Bladder microvascular endothelial cell (primary cell): ENCODE data around the gene PRODH2. TPM values are rescaled to one million over a fixed set of nuclear protein-coding genes. Genes with fewer than 3 reads are reported as not detected.

Experiments
- total RNA-seq: library from RNA; depleted of rRNA; stranded (reverse); fragments of >200 nt; gene quantifications from 2 replicates; pipeline ENCODE4 v1.2.3, GENCODE V29; 2014

The PRODH2 gene, protein sequence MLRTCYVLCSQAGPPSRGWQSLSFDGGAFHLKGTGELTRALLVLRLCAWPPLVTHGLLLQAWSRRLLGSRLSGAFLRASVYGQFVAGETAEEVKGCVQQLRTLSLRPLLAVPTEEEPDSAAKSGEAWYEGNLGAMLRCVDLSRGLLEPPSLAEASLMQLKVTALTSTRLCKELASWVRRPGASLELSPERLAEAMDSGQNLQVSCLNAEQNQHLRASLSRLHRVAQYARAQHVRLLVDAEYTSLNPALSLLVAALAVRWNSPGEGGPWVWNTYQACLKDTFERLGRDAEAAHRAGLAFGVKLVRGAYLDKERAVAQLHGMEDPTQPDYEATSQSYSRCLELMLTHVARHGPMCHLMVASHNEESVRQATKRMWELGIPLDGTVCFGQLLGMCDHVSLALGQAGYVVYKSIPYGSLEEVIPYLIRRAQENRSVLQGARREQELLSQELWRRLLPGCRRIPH
- not detected in 2 replicates for total RNA-seq

DNA sequence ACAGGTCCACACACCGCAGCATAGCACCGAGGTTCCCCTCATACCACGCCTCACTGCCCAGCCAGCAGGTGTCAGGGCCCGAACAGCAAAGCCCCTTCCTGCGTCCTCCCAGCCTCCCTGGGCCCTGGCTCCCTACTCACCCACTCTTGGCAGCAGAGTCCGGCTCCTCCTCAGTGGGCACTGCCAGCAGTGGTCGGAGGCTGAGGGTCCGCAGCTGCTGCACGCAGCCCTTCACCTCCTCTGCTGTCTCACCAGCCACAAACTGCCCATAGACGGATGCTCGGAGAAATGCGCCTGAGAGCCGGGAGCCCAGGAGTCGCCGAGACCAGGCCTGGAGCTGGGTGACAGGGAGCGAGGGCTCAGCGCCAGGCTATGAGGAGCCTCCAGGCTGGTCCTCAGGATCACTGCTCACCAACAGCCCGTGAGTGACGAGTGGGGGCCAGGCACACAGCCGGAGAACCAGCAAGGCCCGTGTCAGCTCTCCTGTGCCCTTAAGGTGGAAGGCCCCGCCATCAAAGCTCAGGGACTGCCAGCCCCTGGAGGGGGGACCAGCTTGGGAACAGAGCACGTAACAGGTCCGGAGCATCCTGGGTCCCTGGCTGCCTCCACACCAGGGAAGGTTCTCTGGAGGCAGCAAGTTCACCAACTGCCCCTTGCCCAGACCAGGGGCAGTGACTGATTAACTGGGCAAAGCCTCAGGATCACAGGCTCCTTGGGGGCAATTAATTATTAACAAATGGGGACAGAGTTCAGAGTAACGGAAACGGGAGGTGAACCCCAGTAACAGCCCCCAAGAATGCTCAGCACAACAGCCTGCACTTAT is at the start of gene PRODH2:
TSS of gene PRODH2 (minus strand) at position 626 of the 823 bp plus-strand sequence. CDS start at position 586, 40 bp downstream.

DNA sequence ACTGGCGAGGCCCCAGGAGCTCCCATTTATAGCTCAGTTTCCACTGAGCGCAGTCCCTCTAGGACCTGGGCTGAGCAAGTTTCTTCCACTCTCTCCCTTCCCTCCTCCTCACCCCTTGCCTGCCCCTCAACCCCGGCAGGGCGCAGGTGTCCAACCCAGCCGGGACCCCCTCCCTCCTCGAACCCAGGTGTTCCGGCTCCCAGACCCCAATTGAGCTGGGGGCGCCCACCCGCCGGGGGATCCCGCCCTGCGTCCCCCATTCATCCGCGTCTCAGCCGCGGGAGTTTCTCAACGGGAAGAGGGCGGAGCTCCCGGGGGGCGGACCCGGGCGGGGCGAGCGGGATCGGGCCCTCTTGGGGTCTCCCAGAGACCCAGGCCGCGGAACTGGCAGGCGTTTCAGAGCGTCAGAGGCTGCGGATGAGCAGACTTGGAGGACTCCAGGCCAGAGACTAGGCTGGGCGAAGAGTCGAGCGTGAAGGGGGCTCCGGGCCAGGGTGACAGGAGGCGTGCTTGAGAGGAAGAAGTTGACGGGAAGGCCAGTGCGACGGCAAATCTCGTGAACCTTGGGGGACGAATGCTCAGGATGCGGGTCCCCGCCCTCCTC is 44.0 kb upstream of the PRODH2 start, which contains the start of gene KIRREL2:
TSS of gene KIRREL2 (plus strand) at position 366 of the 604 bp plus-strand sequence. CDS start at position 575, 209 bp downstream.

DNA sequence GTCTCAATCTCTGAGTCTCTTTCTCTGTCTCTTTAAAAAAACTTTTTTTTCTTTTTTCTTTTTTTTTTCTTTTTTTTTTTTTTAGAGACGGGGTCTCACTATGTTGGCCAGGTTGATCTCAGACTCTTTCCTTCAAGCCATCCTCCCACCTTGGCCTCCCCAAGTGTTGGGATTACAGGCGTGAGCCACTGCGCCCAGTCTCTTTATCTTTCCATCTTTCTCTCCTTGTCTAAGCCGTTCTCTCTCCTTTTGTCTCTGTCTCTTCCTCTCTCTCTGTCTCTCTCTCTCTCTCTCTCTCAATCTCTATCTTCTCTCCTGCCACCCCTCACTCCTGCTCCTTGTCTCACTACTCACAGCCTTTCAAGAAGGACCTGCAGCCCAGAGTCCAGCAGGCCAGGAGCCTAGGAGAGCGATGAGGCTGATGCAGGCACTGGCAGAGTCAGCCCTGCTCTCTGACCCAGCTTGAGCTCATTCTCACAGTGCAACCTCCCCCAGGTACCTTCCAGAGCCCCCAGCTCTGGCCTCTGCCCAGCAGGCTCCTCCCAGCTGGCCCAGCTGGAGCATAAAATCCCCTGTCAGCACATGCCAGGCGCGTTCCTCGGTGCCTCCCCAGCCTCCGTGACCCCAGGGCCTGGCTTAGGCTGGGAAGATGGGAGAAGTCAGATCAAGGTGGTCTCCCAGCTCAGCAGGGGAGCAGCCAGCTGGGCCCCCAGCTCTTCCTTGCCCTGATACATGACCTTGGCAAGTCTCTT is 39.6 kb upstream of the PRODH2 start, which contains the start of gene NPHS1:
TSS of gene NPHS1 (minus strand) at position 476 of the 752 bp plus-strand sequence. CDS start 667 bp downstream, outside the sequence.

GRCh38 chr19:35775298-35776101 is 37.1 kb downstream of the PRODH2 start, which contains the start of gene ARHGAP33:
ARHGAP33 (plus strand) TSS chr19:35775564; CDS start chr19:35775659, 95 bp downstream.

DNA sequence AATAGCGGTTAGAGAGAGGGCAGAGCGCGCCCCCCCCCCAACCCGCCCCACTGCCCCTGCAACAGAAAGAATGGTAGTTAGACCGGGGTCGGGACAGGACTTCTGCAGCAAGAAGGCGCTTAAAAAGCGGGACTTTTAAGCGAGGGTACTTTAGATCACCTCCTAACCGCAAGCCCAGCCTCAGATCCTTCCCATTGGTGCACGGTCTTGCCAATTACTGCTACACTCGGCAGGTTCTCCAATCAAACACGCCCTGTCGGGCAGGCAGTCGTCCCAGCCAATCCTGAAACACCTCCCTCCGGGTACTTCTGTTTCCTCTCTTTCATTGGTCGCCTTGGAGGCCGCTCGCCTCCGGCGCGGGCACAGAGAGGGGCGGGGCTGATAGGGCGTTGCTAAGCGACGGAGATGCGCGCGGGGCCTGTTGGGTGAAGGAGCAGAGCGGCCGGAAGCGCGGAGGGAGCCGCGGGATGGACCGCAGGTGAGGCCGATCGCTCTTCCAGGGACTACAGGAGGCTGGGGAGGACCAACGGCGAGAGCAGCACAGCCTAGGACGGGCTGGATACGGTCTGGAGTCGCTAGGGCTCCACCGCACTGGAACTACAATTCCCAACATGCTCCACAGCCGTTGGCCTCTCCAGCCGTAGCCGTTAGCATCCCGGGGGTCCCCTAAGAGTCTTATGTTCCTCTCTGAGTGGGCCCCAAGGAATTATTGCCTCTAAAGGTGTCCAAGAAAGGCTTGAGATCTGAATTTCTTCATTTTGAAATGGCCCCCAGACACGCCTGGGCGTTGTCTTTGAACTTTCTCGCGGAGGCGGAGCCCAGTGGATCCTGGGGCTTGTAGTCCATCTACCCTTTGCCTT is 54.7 kb downstream of the PRODH2 start, which contains the start of gene PROSER3:
TSS of gene PROSER3 (plus strand) at position 428 of the 860 bp plus-strand sequence. CDS start at position 468, 40 bp downstream.

DNA sequence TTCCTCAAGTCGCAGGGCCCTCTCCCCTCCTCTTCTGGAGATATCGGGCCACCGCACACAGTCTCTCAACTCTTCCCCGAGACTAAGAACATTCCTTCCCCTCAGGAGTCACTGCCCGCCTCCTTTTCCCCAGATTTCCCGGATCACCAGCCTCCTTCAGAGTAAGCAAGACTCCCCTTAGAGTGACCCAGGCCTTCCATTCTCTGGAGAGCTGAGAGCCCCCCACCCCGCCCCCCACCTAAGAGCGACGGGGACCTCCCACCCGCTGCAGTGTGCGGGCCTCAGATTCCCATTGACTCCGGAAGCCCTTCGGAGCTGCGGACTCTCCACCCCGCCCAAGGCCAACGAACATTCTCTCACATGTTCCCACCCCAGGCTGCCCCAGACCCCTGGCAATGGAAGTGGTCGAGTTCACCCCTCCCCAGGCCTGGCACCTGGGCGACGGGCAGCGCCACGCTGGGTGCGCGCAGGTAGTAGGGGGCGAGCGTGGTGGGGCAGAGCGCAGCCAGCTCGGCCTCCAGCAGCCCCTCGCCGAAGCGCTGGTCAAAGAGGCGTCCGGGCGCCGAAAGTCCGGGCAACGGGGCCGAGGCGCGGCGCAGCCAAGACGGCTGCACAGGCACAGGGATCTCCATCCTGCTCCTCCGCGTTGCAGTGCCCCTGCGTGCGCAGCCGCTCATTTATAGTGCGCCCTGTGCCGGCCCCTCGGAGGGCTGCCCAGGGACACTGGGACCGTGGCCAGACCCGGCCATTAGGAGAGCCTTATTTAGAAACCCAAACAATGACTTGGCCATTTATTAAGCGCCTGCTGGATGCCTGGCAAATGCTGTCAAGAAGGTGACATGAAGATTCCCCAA is 56.0 kb downstream of the PRODH2 start, which contains the start of gene HSPB6:
TSS of gene HSPB6 (minus strand) at position 653 of the 854 bp plus-strand sequence. CDS start at position 632, 21 bp downstream.

Other genes with a start within 250 kb of the PRODH2 start
- gene ATP4A, start 249.2 kb downstream of the PRODH2 start, total RNA-seq = not detected in 2 replicates
- gene PMIS2, start 226.7 kb downstream of the PRODH2 start, total RNA-seq = not detected in 2 replicates
- gene HAUS5, start 200.1 kb downstream of the PRODH2 start, total RNA-seq = 6.0 and 9.3 TPM in 2 replicates
- 32.4 and 33.7 TPM in 2 replicates for gene RBM42, start 183.8 kb downstream of the PRODH2 start, total RNA-seq
- gene ETV2, start 171.1 kb downstream of the PRODH2 start, total RNA-seq = 0.13 and 0.49 TPM in 2 replicates
- gene COX6B1, start 164.5 kb downstream of the PRODH2 start, total RNA-seq = 295 and 323 TPM in 2 replicates
- gene UPK1A, start 146.3 kb downstream of the PRODH2 start, total RNA-seq = not detected in 2 replicates
- gene ZBTB32, start 108.3 kb downstream of the PRODH2 start, total RNA-seq = not detected in 2 replicates
- gene KMT2B, start 94.8 kb downstream of the PRODH2 start, total RNA-seq = 6.2 and 19.6 TPM in 2 replicates
- 0.49 and 0.94 TPM in 2 replicates for gene IGFLR1, start 70.4 kb downstream of the PRODH2 start, total RNA-seq
- gene U2AF1L4, start 67.4 kb downstream of the PRODH2 start, total RNA-seq = 4.0 and 6.4 TPM in 2 replicates
- 12.3 and 13.8 TPM in 2 replicates for gene PSENEN, start 67.2 kb downstream of the PRODH2 start, total RNA-seq
- gene LIN37, start 64.3 kb downstream of the PRODH2 start, total RNA-seq = 3.9 and 5.0 TPM in 2 replicates
- 0.25 and 0.49 TPM in 2 replicates for gene HSPB6, start 55.8 kb downstream of the PRODH2 start, total RNA-seq
- 1.5 and 2.5 TPM in 2 replicates for gene PROSER3, start 54.7 kb downstream of the PRODH2 start, total RNA-seq
- gene ARHGAP33, start 37.3 kb downstream of the PRODH2 start, total RNA-seq = 2.1 and 4.0 TPM in 2 replicates
- gene NPHS1, start 39.7 kb upstream of the PRODH2 start, total RNA-seq = not detected in 2 replicates
- under 0.01 TPM in 1 of 2 replicates, not detected in the other for gene KIRREL2, start 44.1 kb upstream of the PRODH2 start, total RNA-seq
- gene APLP1, start 55.7 kb upstream of the PRODH2 start, total RNA-seq = 1.3 and 8.4 TPM in 2 replicates
- 3.1 and 3.5 TPM in 2 replicates for gene NFKBID, start 87.7 kb upstream of the PRODH2 start, total RNA-seq
- not detected in 2 replicates for gene HCST, start 89.7 kb upstream of the PRODH2 start, total RNA-seq
- not detected in 2 replicates for gene TYROBP, start 95.5 kb upstream of the PRODH2 start, total RNA-seq
- 2.5 and 2.8 TPM in 2 replicates for gene LRFN3, start 123.5 kb upstream of the PRODH2 start, total RNA-seq
- gene SDHAF1, start 182.3 kb upstream of the PRODH2 start, total RNA-seq = 9.8 and 12.1 TPM in 2 replicates
- 0.06 TPM in 1 of 2 replicates, not detected in the other for gene SYNE4, start 196.0 kb upstream of the PRODH2 start, total RNA-seq
- 7.4 and 9.4 TPM in 2 replicates for gene ALKBH6, start 201.4 kb upstream of the PRODH2 start, total RNA-seq
- 0.81 and 6.7 TPM in 2 replicates for gene CLIP3, start 220.0 kb upstream of the PRODH2 start, total RNA-seq
- gene THAP8, start 241.4 kb upstream of the PRODH2 start, total RNA-seq = 0.31 and 0.65 TPM in 2 replicates
- gene WDR62, start 242.1 kb upstream of the PRODH2 start, total RNA-seq = 3.9 and 4.4 TPM in 2 replicates